ENCODE measurements around the gene PID1. TPM values are rescaled to one million over a fixed set of nuclear protein-coding genes. Genes with fewer than 3 reads are reported as not detected.

PID1 gene
- total RNA-seq, 1 experiment from 2014 or later: not detected

DNA sequence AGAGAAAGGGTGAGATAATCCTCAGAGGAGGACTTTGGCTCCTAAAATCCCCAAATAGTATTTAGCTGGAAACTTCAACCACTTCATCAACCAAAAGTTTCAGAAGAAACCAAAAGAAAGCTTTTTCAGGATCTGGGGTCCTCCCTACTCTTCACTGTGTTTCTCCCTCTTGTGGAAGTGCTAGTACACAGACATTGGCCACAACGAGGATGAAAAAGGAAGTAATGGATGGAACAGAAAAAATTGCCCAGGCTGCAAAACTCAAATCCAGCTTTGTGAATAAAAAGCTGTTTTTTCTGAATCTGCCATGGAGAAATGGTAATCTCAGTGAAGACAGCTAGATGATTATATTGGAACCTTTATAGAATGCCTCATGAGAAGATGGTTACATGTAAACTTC lies 4.0 kb downstream of the PID1 start:
- intact Hi-C loops (cut with micrococcal nuclease; ENCODE audit: unreplicated experiment): no loop called here
- no peaks in the 10 kb centered on the region for H3F3A ChIP-seq (ENCODE audit: insufficient read depth, low read depth)
- no TSS peak for BruUV-seq (replicated peaks)
- H3K4me2 ChIP-seq: no peak overlapping the region
- no peak overlapping the region for H2AFZ ChIP-seq
- no peaks in the 10 kb centered on the region for H4K20me1 ChIP-seq (ENCODE audit: insufficient read depth)
- H3K9me3 ChIP-seq (ENCODE audit: insufficient read depth, low read depth): no peaks in the 10 kb centered on the region
- H3K4me3 ChIP-seq: no peak overlapping the region
- TF ChIP-seq EZH2 (IDR thresholded peaks at IDR 0.05; ENCODE audit: low read depth): no peak
- TF ChIP-seq, protein P1, sequence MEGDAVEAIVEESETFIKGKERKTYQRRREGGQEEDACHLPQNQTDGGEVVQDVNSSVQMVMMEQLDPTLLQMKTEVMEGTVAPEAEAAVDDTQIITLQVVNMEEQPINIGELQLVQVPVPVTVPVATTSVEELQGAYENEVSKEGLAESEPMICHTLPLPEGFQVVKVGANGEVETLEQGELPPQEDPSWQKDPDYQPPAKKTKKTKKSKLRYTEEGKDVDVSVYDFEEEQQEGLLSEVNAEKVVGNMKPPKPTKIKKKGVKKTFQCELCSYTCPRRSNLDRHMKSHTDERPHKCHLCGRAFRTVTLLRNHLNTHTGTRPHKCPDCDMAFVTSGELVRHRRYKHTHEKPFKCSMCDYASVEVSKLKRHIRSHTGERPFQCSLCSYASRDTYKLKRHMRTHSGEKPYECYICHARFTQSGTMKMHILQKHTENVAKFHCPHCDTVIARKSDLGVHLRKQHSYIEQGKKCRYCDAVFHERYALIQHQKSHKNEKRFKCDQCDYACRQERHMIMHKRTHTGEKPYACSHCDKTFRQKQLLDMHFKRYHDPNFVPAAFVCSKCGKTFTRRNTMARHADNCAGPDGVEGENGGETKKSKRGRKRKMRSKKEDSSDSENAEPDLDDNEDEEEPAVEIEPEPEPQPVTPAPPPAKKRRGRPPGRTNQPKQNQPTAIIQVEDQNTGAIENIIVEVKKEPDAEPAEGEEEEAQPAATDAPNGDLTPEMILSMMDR (conservative IDR thresholded peaks at IDR 0.05): no peak
- no peak overlapping the region for H3K27ac ChIP-seq
- H3K9me2 ChIP-seq (ENCODE audit: insufficient read depth): no peaks in the 10 kb centered on the region
- no peaks in the 10 kb centered on the region for H3K4me1 ChIP-seq (replicated peaks; ENCODE audit: insufficient read depth)
- POLR2A ChIA-PET (ENCODE audit: unreplicated experiment): no interaction called here
- no peaks in the 10 kb centered on the region for H3K79me2 ChIP-seq (ENCODE audit: low read depth)
- no peak for DNase-seq
- CTCF ChIA-PET: no interaction called here
- peaks cover 16% of the 10 kb centered on the region for H3K27me3 ChIP-seq (ENCODE audit: insufficient read depth, low read depth)
- H3K36me3 ChIP-seq (ENCODE audit: low read depth): no peaks in the 10 kb centered on the region

- Histone ChIP-seq H3K4me2 (no peak overlapping the region), H3K9me2 (ENCODE audit: insufficient read depth) (no peaks in the 10 kb centered on the region), H3K4me1 (replicated peaks; ENCODE audit: insufficient read depth) (no peaks in the 10 kb centered on the region), H4K20me1 (ENCODE audit: insufficient read depth) (no peaks in the 10 kb centered on the region), H3K9me3 (ENCODE audit: insufficient read depth, low read depth) (no peaks in the 10 kb centered on the region), H3F3A (ENCODE audit: insufficient read depth, low read depth) (no peaks in the 10 kb centered on the region), H2AFZ (no peak overlapping the region), H3K4me3 (no peak overlapping the region), H3K27ac (no peak overlapping the region), H3K36me3 (ENCODE audit: low read depth) (no peaks in the 10 kb centered on the region), H3K79me2 (ENCODE audit: low read depth) (no peaks in the 10 kb centered on the region), H3K27me3 (ENCODE audit: insufficient read depth, low read depth) (peaks cover 8% of the 10 kb centered on the region)
- TF ChIP-seq, protein P1 (conservative IDR thresholded peaks at IDR 0.05): no peak
- TF ChIP-seq EZH2 (IDR thresholded peaks at IDR 0.05; ENCODE audit: low read depth): no peak
- intact Hi-C loops (cut with micrococcal nuclease; ENCODE audit: unreplicated experiment): no loop called here
- ChIA-PET CTCF (no interaction called here), POLR2A (ENCODE audit: unreplicated experiment) (no interaction called here)
- no peak for DNase-seq
- no TSS peak for BruUV-seq (replicated peaks)
Observed at GRCh38 chr2:229265727-229266126, 5.4 kb downstream of the PID1 start.

DNA sequence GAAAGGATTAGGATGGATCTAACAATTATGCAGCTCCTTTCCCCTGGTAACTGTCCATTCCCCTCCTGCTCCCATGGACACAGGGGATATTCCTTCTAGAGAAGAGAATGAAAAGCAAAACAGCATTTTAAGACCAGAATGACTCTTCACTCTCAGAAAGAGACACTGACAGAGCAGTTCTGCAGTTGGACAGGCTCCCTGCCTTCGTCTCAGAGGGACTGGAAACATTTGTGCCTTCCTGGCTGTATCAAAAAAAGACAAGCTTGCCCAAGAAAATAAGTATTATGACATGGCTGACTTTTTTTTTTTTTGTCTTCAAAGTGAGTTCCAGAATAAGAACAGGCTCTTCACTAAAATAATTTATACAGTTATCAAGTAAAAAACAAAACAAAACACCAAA lies 9.5 kb downstream of the PID1 start:
- intact Hi-C loops (cut with micrococcal nuclease; ENCODE audit: unreplicated experiment): no loop called here
- Histone ChIP-seq H3K27me3 (ENCODE audit: insufficient read depth, low read depth) (no peaks in the 10 kb centered on the region), H3K9me3 (ENCODE audit: insufficient read depth, low read depth) (no peaks in the 10 kb centered on the region), H3F3A (ENCODE audit: insufficient read depth, low read depth) (no peaks in the 10 kb centered on the region), H3K27ac (no peak overlapping the region), H3K4me3 (no peak overlapping the region), H3K36me3 (ENCODE audit: low read depth) (no peaks in the 10 kb centered on the region), H3K9me2 (ENCODE audit: insufficient read depth) (no peaks in the 10 kb centered on the region), H4K20me1 (ENCODE audit: insufficient read depth) (no peaks in the 10 kb centered on the region), H2AFZ (no peak overlapping the region), H3K4me1 (replicated peaks; ENCODE audit: insufficient read depth) (no peaks in the 10 kb centered on the region), H3K79me2 (ENCODE audit: low read depth) (no peaks in the 10 kb centered on the region), H3K4me2 (no peak overlapping the region)
- ChIA-PET POLR2A (ENCODE audit: unreplicated experiment) (no interaction called here), CTCF (no interaction called here)
- no TSS peak for BruUV-seq (replicated peaks)
- no peak for DNase-seq
- TF ChIP-seq EZH2 (IDR thresholded peaks at IDR 0.05; ENCODE audit: low read depth): no peak
- TF ChIP-seq, protein P1 (conservative IDR thresholded peaks at IDR 0.05): no peak

Data from PC-9 (cell line).